ENCODE results near the gene MAFF. TPM values are rescaled to one million over a fixed set of nuclear protein-coding genes. Genes with fewer than 3 reads are reported as not detected.

Gene MAFF
- total and polyA plus RNA-seq, 2 donors: 3.4 to 13.0 TPM

DNA sequence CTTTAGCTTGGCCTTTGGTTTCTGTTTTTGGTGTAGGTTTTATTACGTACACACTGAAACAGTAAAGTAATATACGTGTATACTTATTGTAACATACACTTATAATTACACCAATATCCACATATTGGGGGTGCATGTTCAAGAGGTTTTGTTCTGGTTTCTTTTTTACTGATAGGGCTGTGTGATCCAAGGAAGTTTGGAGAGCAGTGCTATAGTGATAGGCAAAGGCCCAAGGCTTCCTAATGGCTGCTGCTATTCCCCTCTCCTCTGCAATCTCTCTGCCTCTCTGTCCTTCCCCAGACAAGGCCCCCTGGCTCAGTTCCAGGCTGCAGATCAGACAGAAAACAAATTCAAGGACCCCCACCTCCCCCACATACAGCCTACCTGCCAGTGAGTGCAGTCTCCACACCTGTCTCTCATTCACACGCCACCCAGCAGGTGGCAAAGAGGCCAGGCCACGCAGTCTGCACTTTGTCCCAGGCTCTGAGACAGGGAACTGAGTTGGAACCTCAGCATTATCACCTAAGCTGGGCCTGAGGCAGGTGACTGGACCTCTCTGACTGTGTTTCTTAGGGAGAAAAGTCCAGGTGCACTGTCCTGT, 56.0 kb downstream of the MAFF start:
- 95% methylated on average over 4 of the region's 4 CpGs for WGBS
- Histone ChIP-seq H3K27ac (ENCODE audit: low read depth in 1 of 2, low read length in 1 of 2) (peak overlapping the region in 1 of 2 donors; percentile 1), H3K4me1 (ENCODE audit: control insufficient read depth in 2 of 2, insufficient read depth in 2 of 2, low read length in 2 of 2) (peaks cover 0 to 5% of the 10 kb centered on the region in 2 donors), H3K36me3 (ENCODE audit: control insufficient read depth in 2 of 2, insufficient read depth in 2 of 2, low read length in 1 of 2) (no peaks in the 10 kb centered on the region), H3K27me3 (ENCODE audit: control insufficient read depth in 2 of 2, insufficient read depth in 1 of 2, low read length in 1 of 2) (no peaks in the 10 kb centered on the region), H3K4me3 (ENCODE audit: low read length in 2 of 2) (no peak overlapping the region), H3K9me3 (ENCODE audit: control insufficient read depth in 2 of 2, insufficient read depth in 1 of 2, low read length in 1 of 2) (peaks cover 0 to 3% of the 10 kb centered on the region in 2 donors)
- no peak for DNase-seq (ENCODE audit: low read depth in 6 of 9, low spot score in 9 of 9)

DNA sequence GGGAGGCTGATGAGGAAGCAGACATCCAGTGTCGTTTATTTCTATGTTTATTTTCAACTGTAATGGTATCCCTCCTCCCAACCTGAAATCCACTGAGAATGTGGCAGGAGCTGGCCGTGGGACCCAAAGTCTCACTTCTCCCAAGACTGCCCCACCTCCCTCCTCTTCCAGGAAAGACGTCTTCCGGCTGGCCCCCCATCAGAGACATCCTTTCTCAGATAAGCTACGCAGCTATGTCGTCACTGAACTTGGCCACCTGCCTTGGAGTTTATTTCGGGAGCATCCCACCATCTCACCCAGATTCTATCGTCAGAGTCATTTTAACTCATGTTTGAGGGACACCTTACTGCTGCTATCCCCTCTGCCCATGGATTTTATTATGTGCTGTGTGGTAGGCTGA, 57.1 kb downstream of the MAFF start:
- Histone ChIP-seq H3K27ac (ENCODE audit: low read depth in 1 of 2, low read length in 1 of 2) (no peak overlapping the region), H3K4me1 (ENCODE audit: control insufficient read depth in 2 of 2, insufficient read depth in 2 of 2, low read length in 2 of 2) (peaks cover 0 to 5% of the 10 kb centered on the region in 2 donors), H3K9me3 (ENCODE audit: control insufficient read depth in 2 of 2, insufficient read depth in 1 of 2, low read length in 1 of 2) (peaks cover 0 to 3% of the 10 kb centered on the region in 2 donors), H3K27me3 (ENCODE audit: control insufficient read depth in 2 of 2, insufficient read depth in 1 of 2, low read length in 1 of 2) (no peaks in the 10 kb centered on the region), H3K36me3 (ENCODE audit: control insufficient read depth in 2 of 2, insufficient read depth in 2 of 2, low read length in 1 of 2) (no peaks in the 10 kb centered on the region), H3K4me3 (ENCODE audit: low read length in 2 of 2) (no peak overlapping the region)
- 95% methylated on average over 8 of the region's 8 CpGs for WGBS
- DNase-seq (ENCODE audit: low read depth in 6 of 9, low spot score in 9 of 9): no peak

DNA sequence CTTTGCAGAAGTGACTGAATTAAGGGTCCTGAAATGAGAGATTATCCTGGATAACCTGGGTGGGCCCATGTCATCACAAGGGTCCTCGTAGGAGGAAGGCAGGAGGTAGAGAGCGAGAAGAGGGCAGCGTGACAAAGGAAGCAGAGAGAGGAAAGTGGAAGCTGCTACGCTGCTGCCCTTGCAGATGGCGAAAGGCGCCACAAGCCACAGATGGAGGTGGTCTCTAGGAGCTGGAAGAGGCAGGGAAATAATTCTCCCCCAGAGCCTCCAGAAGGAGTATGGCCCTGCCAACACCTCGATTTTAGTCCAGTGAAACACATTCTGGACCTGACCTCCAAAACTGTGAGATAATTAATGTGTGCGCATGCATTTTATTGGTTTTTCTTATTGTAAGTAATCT, 57.6 kb downstream of the MAFF start:
- peaks cover 0 to 4% of the 10 kb centered on the region in 2 donors for H3K36me3 ChIP-seq (ENCODE audit: control insufficient read depth in 2 of 2, insufficient read depth in 2 of 2, low read length in 1 of 2)
- 89% methylated on average over 8 of the region's 8 CpGs for WGBS
- peaks cover 0 to 5% of the 10 kb centered on the region in 2 donors for H3K4me1 ChIP-seq (ENCODE audit: control insufficient read depth in 2 of 2, insufficient read depth in 2 of 2, low read length in 2 of 2)
- H3K27me3 ChIP-seq (ENCODE audit: control insufficient read depth in 2 of 2, insufficient read depth in 1 of 2, low read length in 1 of 2): no peaks in the 10 kb centered on the region
- no peak overlapping the region for H3K27ac ChIP-seq (ENCODE audit: low read depth in 1 of 2, low read length in 1 of 2)
- no peak overlapping the region for H3K4me3 ChIP-seq (ENCODE audit: low read length in 2 of 2)
- peaks cover 0 to 3% of the 10 kb centered on the region in 2 donors for H3K9me3 ChIP-seq (ENCODE audit: control insufficient read depth in 2 of 2, insufficient read depth in 1 of 2, low read length in 1 of 2)
- DNase-seq (ENCODE audit: low read depth in 6 of 9, low spot score in 9 of 9): no peak

DNA sequence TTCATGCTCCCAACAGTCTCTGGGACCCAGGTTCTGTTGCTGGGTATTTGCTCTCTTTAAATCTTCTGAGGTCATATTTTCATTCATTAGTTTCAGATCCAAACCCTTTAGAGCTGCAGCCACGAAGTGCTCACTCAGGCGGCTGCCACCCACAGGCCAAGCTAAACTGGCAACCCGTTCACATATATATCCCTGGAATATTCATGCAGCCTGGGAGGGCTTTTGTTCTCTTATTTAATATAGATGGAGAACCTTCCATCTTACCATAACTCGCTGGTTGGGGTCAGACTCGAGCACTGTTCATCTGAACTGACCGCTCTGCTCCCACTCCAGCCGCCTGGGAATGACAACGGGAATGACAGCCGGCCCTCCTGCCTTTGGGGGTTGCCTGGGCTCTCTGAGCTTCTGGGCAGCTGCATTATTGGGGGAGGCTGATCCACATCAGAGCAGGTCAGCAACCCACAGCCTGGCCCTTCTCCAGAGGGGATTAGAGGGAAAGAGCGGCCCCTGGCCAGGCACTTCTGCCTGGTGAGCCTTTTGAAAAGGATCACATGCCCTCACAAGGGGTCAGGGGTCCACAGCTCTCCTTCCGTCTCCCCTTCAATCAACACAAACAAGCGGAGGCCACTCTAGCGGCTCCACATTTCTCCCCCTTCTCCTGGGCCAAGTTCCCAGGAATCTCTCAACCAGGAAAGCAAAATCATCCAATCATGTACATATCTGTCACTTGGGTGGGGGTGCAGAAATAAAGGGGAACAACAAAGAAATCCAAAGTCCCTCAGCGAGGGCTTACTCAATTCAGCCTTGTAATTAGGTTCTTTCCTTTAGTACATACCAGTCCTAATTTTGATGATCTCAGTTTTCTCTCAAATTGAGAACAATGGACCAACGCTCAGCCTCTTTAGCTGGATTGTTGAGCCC, 59.2 kb downstream of the MAFF start:
- peaks cover 0 to 3% of the 10 kb centered on the region in 2 donors for H3K9me3 ChIP-seq (ENCODE audit: control insufficient read depth in 2 of 2, insufficient read depth in 1 of 2, low read length in 1 of 2)
- H3K27ac ChIP-seq (ENCODE audit: low read depth in 1 of 2, low read length in 1 of 2): peak overlapping the region in 1 of 2 donors; percentile 17
- H3K36me3 ChIP-seq (ENCODE audit: control insufficient read depth in 2 of 2, insufficient read depth in 2 of 2, low read length in 1 of 2): peaks cover 0 to 5% of the 10 kb centered on the region in 2 donors
- H3K4me1 ChIP-seq (ENCODE audit: control insufficient read depth in 2 of 2, insufficient read depth in 2 of 2, low read length in 2 of 2): peaks cover under 1 to 9% of the 10 kb centered on the region in 2 donors
- no peak overlapping the region for H3K4me3 ChIP-seq (ENCODE audit: low read length in 2 of 2)
- 93% methylated on average over 15 of the region's 15 CpGs for WGBS
- H3K27me3 ChIP-seq (ENCODE audit: control insufficient read depth in 2 of 2, insufficient read depth in 1 of 2, low read length in 1 of 2): no peaks in the 10 kb centered on the region
- DNase-seq (ENCODE audit: low read depth in 6 of 9, low spot score in 9 of 9): no peak

DNA sequence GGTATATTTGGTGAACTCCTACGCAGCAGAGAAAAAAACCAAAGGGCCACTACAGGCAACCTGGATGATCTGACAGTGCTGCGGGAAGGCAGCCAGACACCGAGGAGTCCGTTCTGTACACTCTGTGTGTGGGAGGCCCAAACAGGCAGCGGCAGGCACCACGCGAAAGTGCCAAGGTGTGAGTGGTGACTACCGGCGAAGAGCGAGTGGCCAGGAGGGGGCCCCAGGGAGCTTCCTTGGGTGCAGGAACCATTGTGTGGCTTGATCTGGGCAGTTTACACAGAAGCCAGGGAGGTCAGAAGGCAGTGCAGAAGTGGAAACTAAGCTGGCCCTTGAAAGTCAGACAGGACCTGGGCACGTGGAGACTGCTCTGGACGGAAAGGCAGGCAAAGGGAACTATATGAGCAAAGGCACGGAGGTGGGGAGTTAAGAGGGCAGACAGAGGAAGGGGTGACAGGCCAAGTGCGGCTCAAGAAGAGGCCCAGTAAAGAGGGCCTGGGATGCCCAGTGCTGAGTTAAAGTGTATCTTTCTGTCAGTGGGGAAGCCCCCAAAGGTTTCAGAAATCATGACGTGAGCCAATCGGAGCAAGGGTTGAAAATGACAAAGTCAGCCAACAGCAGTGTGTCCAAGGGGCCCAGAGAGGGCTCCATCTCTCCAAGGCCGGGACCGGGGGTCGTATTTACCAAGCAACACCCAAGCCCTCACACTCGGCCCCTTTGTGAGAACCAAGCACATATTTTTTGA, 60.4 kb downstream of the MAFF start:
- WGBS: 89% methylated on average over 20 of the region's 20 CpGs
- peaks cover 0 to 5% of the 10 kb centered on the region in 2 donors for H3K36me3 ChIP-seq (ENCODE audit: control insufficient read depth in 2 of 2, insufficient read depth in 2 of 2, low read length in 1 of 2)

DNA sequence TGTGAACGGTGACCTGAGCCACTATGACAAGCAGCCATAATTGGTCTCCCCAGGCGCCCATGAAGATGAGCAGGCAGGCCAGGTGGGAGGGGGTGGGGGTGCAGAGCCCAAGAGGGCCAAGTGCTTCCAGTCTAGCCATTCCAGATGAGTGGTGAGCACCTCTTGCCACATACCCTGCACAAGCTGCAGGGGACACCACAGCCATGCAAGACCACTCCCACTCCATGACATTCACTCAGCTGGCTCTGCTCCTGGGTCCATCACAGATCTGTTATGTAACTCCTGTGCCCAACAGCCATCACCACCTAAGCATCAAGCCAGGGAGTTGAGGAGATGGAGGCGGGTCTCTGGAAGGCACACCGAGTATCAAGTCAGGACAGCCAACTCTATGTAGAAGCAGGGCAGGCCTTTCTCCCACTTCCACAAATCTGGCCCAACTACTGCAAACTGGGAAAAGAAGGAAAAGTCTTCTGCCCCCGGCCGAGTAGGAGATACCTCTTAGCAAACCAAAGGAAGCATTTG, 62.6 kb downstream of the MAFF start:
- WGBS: 96% methylated on average over 6 of the region's 6 CpGs
- DNase-seq (ENCODE audit: low read depth in 6 of 9, low spot score in 9 of 9): no peak
- Histone ChIP-seq H3K9me3 (ENCODE audit: control insufficient read depth in 2 of 2, insufficient read depth in 1 of 2, low read length in 1 of 2) (peaks cover 0 to 3% of the 10 kb centered on the region in 2 donors), H3K27ac (ENCODE audit: low read depth in 1 of 2, low read length in 1 of 2) (no peak overlapping the region), H3K27me3 (ENCODE audit: control insufficient read depth in 2 of 2, insufficient read depth in 1 of 2, low read length in 1 of 2) (no peaks in the 10 kb centered on the region), H3K4me1 (ENCODE audit: control insufficient read depth in 2 of 2, insufficient read depth in 2 of 2, low read length in 2 of 2) (peaks cover 6 to 21% of the 10 kb centered on the region in 2 donors), H3K36me3 (ENCODE audit: control insufficient read depth in 2 of 2, insufficient read depth in 2 of 2, low read length in 1 of 2) (peaks cover 0 to 5% of the 10 kb centered on the region in 2 donors), H3K4me3 (ENCODE audit: low read length in 2 of 2) (no peak overlapping the region)

More for the DNA sequence above, 60.4 kb downstream of the MAFF start:
- Histone ChIP-seq H3K27me3 (ENCODE audit: control insufficient read depth in 2 of 2, insufficient read depth in 1 of 2, low read length in 1 of 2) (no peaks in the 10 kb centered on the region), H3K4me3 (ENCODE audit: low read length in 2 of 2) (no peak overlapping the region), H3K9me3 (ENCODE audit: control insufficient read depth in 2 of 2, insufficient read depth in 1 of 2, low read length in 1 of 2) (peaks cover 0 to 3% of the 10 kb centered on the region in 2 donors), H3K27ac (ENCODE audit: low read depth in 1 of 2, low read length in 1 of 2) (no peak overlapping the region), H3K4me1 (ENCODE audit: control insufficient read depth in 2 of 2, insufficient read depth in 2 of 2, low read length in 2 of 2) (peaks cover 6 to 20% of the 10 kb centered on the region in 2 donors)
- peak in 1 of 9 donors; percentile 25 for DNase-seq (ENCODE audit: low read depth in 6 of 9, low spot score in 9 of 9)

Other genes starting within 250 kb of the MAFF start
- gene C22orf23, start 248.4 kb upstream of the MAFF start, total RNA-seq: 0.09 TPM
- gene C22orf23, start 248.4 kb upstream of the MAFF start, polyA plus RNA-seq: 0.34 TPM
- gene POLR2F, start 248.3 kb upstream of the MAFF start, total RNA-seq: 88.0 TPM
- 82.4 TPM for gene POLR2F, start 248.3 kb upstream of the MAFF start, polyA plus RNA-seq
- under 0.01 TPM for gene SOX10, start 217.4 kb upstream of the MAFF start, total RNA-seq
- 0.43 TPM for gene SOX10, start 217.4 kb upstream of the MAFF start, polyA plus RNA-seq
- gene PICK1, start 144.6 kb upstream of the MAFF start, total RNA-seq: 11.2 TPM
- gene PICK1, start 144.6 kb upstream of the MAFF start, polyA plus RNA-seq: 24.1 TPM
- 1.3 TPM for gene SLC16A8, start 117.8 kb upstream of the MAFF start, total RNA-seq
- gene SLC16A8, start 117.8 kb upstream of the MAFF start, polyA plus RNA-seq: 1.1 TPM
- gene BAIAP2L2, start 91.3 kb upstream of the MAFF start, total RNA-seq: 0.33 TPM
- gene BAIAP2L2, start 91.3 kb upstream of the MAFF start, polyA plus RNA-seq: 3.5 TPM
- 25.6 TPM for gene PLA2G6, start 20.2 kb upstream of the MAFF start, total RNA-seq
- 103 TPM for gene PLA2G6, start 20.2 kb upstream of the MAFF start, polyA plus RNA-seq
- 2.7 TPM for gene TMEM184B, start 71.0 kb downstream of the MAFF start, total RNA-seq
- 11.2 TPM for gene TMEM184B, start 71.0 kb downstream of the MAFF start, polyA plus RNA-seq
- 33.9 TPM for gene CSNK1E, start 115.4 kb downstream of the MAFF start, total RNA-seq
- 81.3 TPM for gene CSNK1E, start 115.4 kb downstream of the MAFF start, polyA plus RNA-seq

Measured in thymus (tissue), 11 donors.